Adrenal gland (tissue), 12 donors: ENCODE results near the gene WDR3. TPM values are rescaled to one million over a fixed set of nuclear protein-coding genes. Genes with fewer than 3 reads are reported as not detected.

Source experiments
- DNase-seq, 7 donors: peaks; one replicate each; pipeline ENCODE4 v3.0.0-alpha.2; 2019 to 2020
- H3K27ac ChIP-seq, 5 donors: fragments of 200-600 bp; sonication (generic) in 4 of 5; 1 replicate in 3 of 5; 2 replicates in 2 of 5; pipeline versions ENCODE4 v1.5.1 to v1.8.0; 2016 to 2020; ENCODE audit warnings: mild to moderate bottlenecking in 1 of 5
- H3K27me3 ChIP-seq: fragments of 200-600 bp; 2 replicates; pipeline ENCODE4 v1.8.0; 2021
- H3K36me3 ChIP-seq, 2 donors: fragments of 200-600 bp; replicated peaks in 1 of 2; 1 replicate in 1 of 2; 2 replicates in 1 of 2; pipeline versions ENCODE4 v1.5.1 to v1.8.0; 2018 to 2022
- H3K4me1 ChIP-seq, 2 donors: fragments of 200-600 bp; replicated peaks in 1 of 2; 1 replicate in 1 of 2; 2 replicates in 1 of 2; pipeline versions ENCODE4 v1.5.1 to v1.8.0; 2018 to 2021
- H3K4me3 ChIP-seq, 4 donors: fragments of 200-600 bp; sonication (generic) in 3 of 4; one replicate each; pipeline ENCODE4 v1.5.1; 2016 to 2018
- H3K9me3 ChIP-seq, 3 donors: fragments of 200-600 bp; sonication (generic) in 1 of 3; replicated peaks in 1 of 3; 1 replicate in 2 of 3; 2 replicates in 1 of 3; pipeline versions ENCODE4 v1.5.1 to v1.8.0; 2016 to 2021
- POLR2A ChIP-seq, 2 donors: fragments of 450-650 bp; IDR thresholded peaks; one replicate each; pipeline ENCODE4 v1.6.1; 2017; ENCODE audit warnings: antibody characterized with exemption in 2 of 2, mild to moderate bottlenecking in 2 of 2, moderate library complexity in 1 of 2
- WGBS, 4 donors: extraction: QIAGEN DNeasy Blood & Tissue Kit in 2 of 4; methylation state at CpG; one replicate each; pipeline versions ENCODE4 v1.1.5 to v1.1.7; 2013 to 2017; 5-methylcytosine and 5-hydroxymethylcytosine counted together
- intact Hi-C, 2 donors: fragments of 100-400 bp; cut with DNase I; formaldehyde crosslinking; loops; one replicate each; pipeline versions ENCODE4 v1.14.1 to v1.15.0; 2022 to 2023
- polyA plus RNA-seq, 3 donors: library from polyadenylated mRNA; stranded (reverse); fragments of 200-250 nt in 2 of 3; fragments of 350-450 nt in 1 of 3; fragmentation: Illumina TruSeq in 1 of 3; extraction: RNeasy Lipid Tissue Mini Kit (QIAGEN cat#74804) in 1 of 3; gene quantifications; one replicate each; pipeline ENCODE4 v1.2.3, GENCODE V29; 2013 to 2014
- total RNA-seq, 9 donors: library from RNA; depleted of rRNA in 4 of 9; stranded (reverse); fragments of >200 nt in 4 of 9; fragments of 120-200 nt in 1 of 9; fragmentation: NEBNext Ultra II Directional in 1 of 9; extraction: Animal tissue kit (Norgen Biotek cat#: 25700) in 1 of 9; gene quantifications; one replicate each; pipeline versions ENCODE4 v1.1.0 to v1.2.4, GENCODE V29; 2013 to 2023
- TF ChIP-seq, protein P1 (sequence below), 6 experiments: fragments of 450-650 bp in 4 of 6; fragments of 200-600 bp in 2 of 6; sonication (generic) in 1 of 6; IDR thresholded peaks; 1 replicate in 5 of 6; 2 replicates in 1 of 6; pipeline versions ENCODE4 v1.5.1 to v1.8.0; 2016 to 2021; ENCODE audit warnings: antibody characterized with exemption in 6 of 6, mild to moderate bottlenecking in 2 of 6, moderate library complexity in 1 of 6
- donor health status: healthy with polysubstance abuse.
- donor health status: Bipolar disorder and iron deficiency.
- donor health status: DM: yes; HTN: yes; CAD: no.
- donor health status: DM: no; HTN: no; CAD: no.
- donor health status: DM: no; HTN: no; CAD: no.
- donor health status: DM: yes; HTN: yes; CAD: no.

WDR3 gene
- total and polyA plus RNA-seq, 12 donors: 2.8 to 57.4 (median 27.8) TPM

GRCh38 chr1:117970252-117970651 lies 40.7 kb downstream of the WDR3 start:
- no peaks in the 10 kb centered on the region for H3K27me3 ChIP-seq
- no peak overlapping the region for H3K4me3 ChIP-seq
- H3K36me3 ChIP-seq: no peaks in the 10 kb centered on the region
- intact Hi-C loops: no loop called here
- no peaks in the 10 kb centered on the region for H3K4me1 ChIP-seq
- TF ChIP-seq POLR2A (IDR thresholded peaks at IDR 0.05): no peak
- TF ChIP-seq, protein P1, sequence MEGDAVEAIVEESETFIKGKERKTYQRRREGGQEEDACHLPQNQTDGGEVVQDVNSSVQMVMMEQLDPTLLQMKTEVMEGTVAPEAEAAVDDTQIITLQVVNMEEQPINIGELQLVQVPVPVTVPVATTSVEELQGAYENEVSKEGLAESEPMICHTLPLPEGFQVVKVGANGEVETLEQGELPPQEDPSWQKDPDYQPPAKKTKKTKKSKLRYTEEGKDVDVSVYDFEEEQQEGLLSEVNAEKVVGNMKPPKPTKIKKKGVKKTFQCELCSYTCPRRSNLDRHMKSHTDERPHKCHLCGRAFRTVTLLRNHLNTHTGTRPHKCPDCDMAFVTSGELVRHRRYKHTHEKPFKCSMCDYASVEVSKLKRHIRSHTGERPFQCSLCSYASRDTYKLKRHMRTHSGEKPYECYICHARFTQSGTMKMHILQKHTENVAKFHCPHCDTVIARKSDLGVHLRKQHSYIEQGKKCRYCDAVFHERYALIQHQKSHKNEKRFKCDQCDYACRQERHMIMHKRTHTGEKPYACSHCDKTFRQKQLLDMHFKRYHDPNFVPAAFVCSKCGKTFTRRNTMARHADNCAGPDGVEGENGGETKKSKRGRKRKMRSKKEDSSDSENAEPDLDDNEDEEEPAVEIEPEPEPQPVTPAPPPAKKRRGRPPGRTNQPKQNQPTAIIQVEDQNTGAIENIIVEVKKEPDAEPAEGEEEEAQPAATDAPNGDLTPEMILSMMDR (IDR thresholded peaks at IDR 0.05): no peak
- H3K9me3 ChIP-seq: no peaks in the 10 kb centered on the region
- H3K27ac ChIP-seq: no peak overlapping the region
- 68 to 74% (median 70%) methylated on average over 9 of the region's 9 CpGs for WGBS, 4 donors
- DNase-seq: no peak

GRCh38 chr1:117971777-117972176 lies 42.2 kb downstream of the WDR3 start:
- Histone ChIP-seq H3K27ac (no peak overlapping the region), H3K4me3 (no peak overlapping the region), H3K4me1 (no peaks in the 10 kb centered on the region), H3K27me3 (no peaks in the 10 kb centered on the region), H3K9me3 (no peaks in the 10 kb centered on the region), H3K36me3 (no peaks in the 10 kb centered on the region)
- TF ChIP-seq POLR2A (IDR thresholded peaks at IDR 0.05): no peak
- TF ChIP-seq, protein P1 (IDR thresholded peaks at IDR 0.05): no peak
- intact Hi-C loops: no loop called here
- no peak for DNase-seq

DNA sequence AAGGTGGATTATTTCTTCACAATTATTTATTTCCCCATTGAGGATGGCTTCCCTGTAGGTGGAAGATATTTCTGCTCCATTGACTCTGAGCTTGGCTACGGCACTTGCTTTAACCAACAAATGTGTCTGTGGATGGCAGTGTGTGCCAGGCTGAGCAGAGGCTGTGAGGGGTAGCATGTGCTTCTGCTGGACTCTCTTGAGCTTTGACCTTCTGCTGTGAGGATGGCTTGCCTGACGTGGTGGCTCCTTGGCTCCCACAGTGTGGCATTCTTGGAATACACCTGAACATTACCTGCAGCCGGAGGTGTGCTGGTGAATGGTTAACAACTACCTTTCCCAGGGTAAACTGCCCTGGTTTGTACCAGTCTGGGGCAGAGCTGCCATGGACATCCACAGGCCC lies 46.8 kb downstream of the WDR3 start:
- no peak for DNase-seq
- Histone ChIP-seq H3K4me3 (no peak overlapping the region), H3K27me3 (no peaks in the 10 kb centered on the region), H3K27ac (no peak overlapping the region), H3K36me3 (no peaks in the 10 kb centered on the region), H3K4me1 (no peaks in the 10 kb centered on the region), H3K9me3 (no peaks in the 10 kb centered on the region)
- 63 to 90% (median 75%) methylated on average over 1 to 3 of the region's 3 CpGs for WGBS, 4 donors
- intact Hi-C loops: no loop called here
- TF ChIP-seq POLR2A (IDR thresholded peaks at IDR 0.05): no peak
- TF ChIP-seq, protein P1 (IDR thresholded peaks at IDR 0.05): no peak

- Histone ChIP-seq H3K4me3 (no peak overlapping the region), H3K27me3 (no peaks in the 10 kb centered on the region), H3K36me3 (no peaks in the 10 kb centered on the region), H3K9me3 (no peaks in the 10 kb centered on the region), H3K4me1 (no peaks in the 10 kb centered on the region), H3K27ac (no peak overlapping the region)
- WGBS, 4 donors: 76 to 85% (median 83%) methylated on average over 5 of the region's 5 CpGs
- TF ChIP-seq, protein P1 (IDR thresholded peaks at IDR 0.05): no peak
- TF ChIP-seq POLR2A (IDR thresholded peaks at IDR 0.05): no peak
- no peak for DNase-seq
- intact Hi-C loops: no loop called here
These were observed 52.1 kb downstream of the WDR3 start for GRCh38 chr1:117981455-117982192.
